ENCODE data around the gene JAZF1. TPM values are rescaled to one million over a fixed set of nuclear protein-coding genes. Genes with fewer than 3 reads are reported as not detected.

JAZF1 gene
- polyA plus RNA-seq, 2 donors, result 1.6 to 3.5 TPM

GRCh38 chr7:28211006-28211405 is 30.4 kb upstream of the JAZF1 start:
- Histone ChIP-seq H3K4me1 (ENCODE audit: control insufficient read depth in 2 of 2, insufficient read depth in 2 of 2, low read length in 1 of 2) (no peaks in the 10 kb centered on the region), H3K27ac (ENCODE audit: low read depth in 2 of 2, low read length in 1 of 2) (no peak overlapping the region), H3K27me3 (ENCODE audit: control insufficient read depth in 1 of 2, insufficient read depth in 2 of 2, low read length in 2 of 2) (no peaks in the 10 kb centered on the region), H3K36me3 (ENCODE audit: control insufficient read depth in 2 of 2, insufficient read depth in 2 of 2, low read length in 1 of 2) (no peaks in the 10 kb centered on the region), H3K9me3 (ENCODE audit: control insufficient read depth in 2 of 2, insufficient read depth in 1 of 2, low read depth in 1 of 2, low read length in 1 of 2) (no peaks in the 10 kb centered on the region), H3K4me3 (ENCODE audit: low read depth in 1 of 2, low read length in 2 of 2) (no peak overlapping the region)
- WGBS, 2 donors, result 75 to 90% methylated on average over 1 of the region's 1 CpG

DNA sequence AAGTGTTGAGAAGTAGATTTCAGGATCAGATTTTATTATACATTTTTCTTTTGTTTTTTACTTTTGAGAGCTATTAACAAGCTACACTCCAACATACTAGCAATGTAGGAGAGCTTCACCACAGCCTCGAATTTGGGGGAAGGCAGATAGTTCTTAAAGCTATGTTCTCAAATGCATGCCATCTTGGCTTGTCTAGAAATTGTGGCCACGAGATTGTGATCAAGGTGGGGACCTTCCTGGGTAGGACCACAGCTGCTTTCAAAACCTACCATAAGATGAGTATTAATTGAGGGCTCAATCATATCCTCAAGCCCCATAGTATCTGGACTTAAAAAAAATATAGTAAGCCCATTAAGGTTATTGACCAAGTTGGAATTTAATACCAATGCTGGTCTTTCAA is 27.9 kb upstream of the JAZF1 start:
- no peaks in the 10 kb centered on the region for H3K36me3 ChIP-seq (ENCODE audit: control insufficient read depth in 2 of 2, insufficient read depth in 2 of 2, low read length in 1 of 2)
- no peaks in the 10 kb centered on the region for H3K9me3 ChIP-seq (ENCODE audit: control insufficient read depth in 2 of 2, insufficient read depth in 1 of 2, low read depth in 1 of 2, low read length in 1 of 2)
- no peak overlapping the region for H3K4me3 ChIP-seq (ENCODE audit: low read depth in 1 of 2, low read length in 2 of 2)
- H3K27ac ChIP-seq (ENCODE audit: low read depth in 2 of 2, low read length in 1 of 2), result no peak overlapping the region
- no peaks in the 10 kb centered on the region for H3K4me1 ChIP-seq (ENCODE audit: control insufficient read depth in 2 of 2, insufficient read depth in 2 of 2, low read length in 1 of 2)
- whole genome bisulfite sequencing, 2 donors, result 77 to 80% methylated on average over 2 of the region's 2 CpGs
- H3K27me3 ChIP-seq (ENCODE audit: control insufficient read depth in 1 of 2, insufficient read depth in 2 of 2, low read length in 2 of 2), result no peaks in the 10 kb centered on the region

DNA sequence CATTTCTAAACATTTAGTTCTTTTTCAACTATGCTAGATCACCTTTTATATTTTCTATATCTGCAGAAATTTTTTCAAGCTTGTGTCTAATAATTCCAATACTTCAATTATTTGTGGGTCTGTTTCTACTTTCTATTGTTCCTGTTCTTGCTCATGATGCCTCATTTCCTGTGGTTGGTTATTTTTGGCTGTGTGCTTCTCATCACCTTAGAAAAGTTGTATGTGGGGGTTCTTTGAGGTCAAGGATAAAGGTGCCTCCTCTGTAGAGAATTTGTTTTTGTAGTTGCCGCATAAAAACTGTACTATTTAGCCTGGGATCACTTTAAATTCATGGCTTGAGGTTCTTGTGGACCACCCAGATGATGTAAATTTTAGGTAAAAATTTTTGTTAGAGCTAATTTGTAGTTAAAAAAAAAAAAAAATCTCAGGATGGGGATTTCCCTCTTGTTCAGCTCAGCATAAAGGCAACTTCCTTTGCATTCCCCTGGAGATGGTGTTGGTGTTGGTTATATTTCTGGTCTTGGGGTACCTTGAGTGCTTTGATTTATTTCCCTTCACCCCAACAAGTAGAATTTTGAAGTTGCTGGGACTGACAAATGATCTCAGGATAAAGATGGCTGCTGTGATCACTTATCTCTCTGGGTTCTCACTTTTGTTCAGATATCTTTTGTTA is 27.0 kb upstream of the JAZF1 start:
- Histone ChIP-seq H3K36me3 (ENCODE audit: control insufficient read depth in 2 of 2, insufficient read depth in 2 of 2, low read length in 1 of 2) (no peaks in the 10 kb centered on the region), H3K9me3 (ENCODE audit: control insufficient read depth in 2 of 2, insufficient read depth in 1 of 2, low read depth in 1 of 2, low read length in 1 of 2) (no peaks in the 10 kb centered on the region), H3K27ac (ENCODE audit: low read depth in 2 of 2, low read length in 1 of 2) (no peak overlapping the region), H3K4me3 (ENCODE audit: low read depth in 1 of 2, low read length in 2 of 2) (no peak overlapping the region), H3K4me1 (ENCODE audit: control insufficient read depth in 2 of 2, insufficient read depth in 2 of 2, low read length in 1 of 2) (no peaks in the 10 kb centered on the region), H3K27me3 (ENCODE audit: control insufficient read depth in 1 of 2, insufficient read depth in 2 of 2, low read length in 2 of 2) (no peaks in the 10 kb centered on the region)
- WGBS, 2 donors, result 79 to 84% methylated on average over 1 of the region's 1 CpG

- Histone ChIP-seq H3K27me3 (ENCODE audit: control insufficient read depth in 1 of 2, insufficient read depth in 2 of 2, low read length in 2 of 2) (no peaks in the 10 kb centered on the region), H3K27ac (ENCODE audit: low read depth in 2 of 2, low read length in 1 of 2) (no peak overlapping the region), H3K9me3 (ENCODE audit: control insufficient read depth in 2 of 2, insufficient read depth in 1 of 2, low read depth in 1 of 2, low read length in 1 of 2) (no peaks in the 10 kb centered on the region), H3K4me1 (ENCODE audit: control insufficient read depth in 2 of 2, insufficient read depth in 2 of 2, low read length in 1 of 2) (no peaks in the 10 kb centered on the region), H3K36me3 (ENCODE audit: control insufficient read depth in 2 of 2, insufficient read depth in 2 of 2, low read length in 1 of 2) (no peaks in the 10 kb centered on the region), H3K4me3 (ENCODE audit: low read depth in 1 of 2, low read length in 2 of 2) (no peak overlapping the region)
- 90 to 96% methylated on average over 3 of the region's 3 CpGs for WGBS, 2 donors
Observed at GRCh38 chr7:28205506-28205905, 24.9 kb upstream of the JAZF1 start.

DNA sequence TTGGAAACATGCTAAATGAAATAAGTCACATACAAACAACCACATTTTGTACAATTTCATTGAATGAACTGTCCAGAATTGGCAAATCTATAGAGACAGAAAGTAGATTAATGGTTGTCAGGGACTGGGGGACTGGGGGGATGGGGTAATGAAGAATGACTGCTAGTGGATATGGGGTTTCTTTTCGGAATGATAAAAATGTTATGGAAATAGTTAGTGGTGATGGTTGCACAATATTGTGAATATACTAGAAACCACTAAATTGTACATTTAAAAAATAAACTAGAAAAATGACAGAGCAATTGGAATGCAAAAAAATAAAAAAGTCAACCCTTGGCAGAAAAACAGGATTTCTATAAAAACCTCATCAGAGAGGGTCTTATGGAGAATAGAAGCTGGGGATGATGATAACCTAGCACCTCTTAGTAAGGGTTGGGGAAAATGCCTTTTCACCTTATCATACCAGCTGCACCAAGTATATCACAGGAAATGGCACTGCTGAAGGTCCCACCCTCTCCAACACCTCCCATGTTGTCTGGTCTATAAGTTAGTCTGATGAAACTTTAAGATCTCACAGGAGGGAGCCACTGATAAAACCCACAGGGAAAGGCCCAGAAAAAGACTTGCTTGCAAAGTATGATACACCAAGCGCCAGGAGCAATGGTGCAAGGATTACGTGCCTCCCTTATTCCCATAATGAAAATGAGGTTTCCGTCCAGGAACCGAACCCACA is 23.1 kb upstream of the JAZF1 start:
- no peaks in the 10 kb centered on the region for H3K36me3 ChIP-seq (ENCODE audit: control insufficient read depth in 2 of 2, insufficient read depth in 2 of 2, low read length in 1 of 2)
- H3K27me3 ChIP-seq (ENCODE audit: control insufficient read depth in 1 of 2, insufficient read depth in 2 of 2, low read length in 2 of 2), result no peaks in the 10 kb centered on the region
- no peak overlapping the region for H3K4me3 ChIP-seq (ENCODE audit: low read depth in 1 of 2, low read length in 2 of 2)
- H3K4me1 ChIP-seq (ENCODE audit: control insufficient read depth in 2 of 2, insufficient read depth in 2 of 2, low read length in 1 of 2), result no peaks in the 10 kb centered on the region
- H3K9me3 ChIP-seq (ENCODE audit: control insufficient read depth in 2 of 2, insufficient read depth in 1 of 2, low read depth in 1 of 2, low read length in 1 of 2), result no peaks in the 10 kb centered on the region
- no peak overlapping the region for H3K27ac ChIP-seq (ENCODE audit: low read depth in 2 of 2, low read length in 1 of 2)
- WGBS, 2 donors, result 93 to 94% methylated on average over 5 of the region's 5 CpGs

DNA sequence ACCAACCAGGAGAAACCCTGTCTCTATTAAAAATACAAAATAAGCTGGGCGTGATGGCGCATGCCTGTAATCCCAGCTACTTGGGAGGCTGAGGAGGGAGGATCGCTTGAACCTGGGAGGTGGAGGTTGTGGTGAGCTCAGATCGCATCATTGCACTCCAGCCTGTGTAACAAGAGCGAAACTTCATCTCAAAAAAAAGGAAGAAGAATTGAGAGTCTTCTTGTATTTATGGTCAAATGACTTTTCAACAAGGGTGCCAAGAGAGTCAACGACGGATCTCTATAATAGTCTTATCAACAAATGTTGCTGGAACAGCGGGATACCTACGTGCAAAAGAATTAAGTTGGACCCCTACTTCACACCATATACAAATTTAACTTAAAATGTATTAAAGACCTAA is 21.6 kb upstream of the JAZF1 start:
- no peaks in the 10 kb centered on the region for H3K27me3 ChIP-seq (ENCODE audit: control insufficient read depth in 1 of 2, insufficient read depth in 2 of 2, low read length in 2 of 2)
- H3K27ac ChIP-seq (ENCODE audit: low read depth in 2 of 2, low read length in 1 of 2), result no peak overlapping the region
- H3K9me3 ChIP-seq (ENCODE audit: control insufficient read depth in 2 of 2, insufficient read depth in 1 of 2, low read depth in 1 of 2, low read length in 1 of 2), result no peaks in the 10 kb centered on the region
- WGBS, 2 donors, result 96 to 97% methylated on average over 9 of the region's 9 CpGs
- no peaks in the 10 kb centered on the region for H3K36me3 ChIP-seq (ENCODE audit: control insufficient read depth in 2 of 2, insufficient read depth in 2 of 2, low read length in 1 of 2)
- no peaks in the 10 kb centered on the region for H3K4me1 ChIP-seq (ENCODE audit: control insufficient read depth in 2 of 2, insufficient read depth in 2 of 2, low read length in 1 of 2)
- no peak overlapping the region for H3K4me3 ChIP-seq (ENCODE audit: low read depth in 1 of 2, low read length in 2 of 2)

- Histone ChIP-seq H3K4me1 (ENCODE audit: control insufficient read depth in 2 of 2, insufficient read depth in 2 of 2, low read length in 1 of 2) (no peaks in the 10 kb centered on the region), H3K27ac (ENCODE audit: low read depth in 2 of 2, low read length in 1 of 2) (no peak overlapping the region), H3K9me3 (ENCODE audit: control insufficient read depth in 2 of 2, insufficient read depth in 1 of 2, low read depth in 1 of 2, low read length in 1 of 2) (no peaks in the 10 kb centered on the region), H3K27me3 (ENCODE audit: control insufficient read depth in 1 of 2, insufficient read depth in 2 of 2, low read length in 2 of 2) (no peaks in the 10 kb centered on the region), H3K4me3 (ENCODE audit: low read depth in 1 of 2, low read length in 2 of 2) (no peak overlapping the region), H3K36me3 (ENCODE audit: control insufficient read depth in 2 of 2, insufficient read depth in 2 of 2, low read length in 1 of 2) (no peaks in the 10 kb centered on the region)
- 35 to 45% methylated on average over 1 of the region's 1 CpG for WGBS, 2 donors
Observed at GRCh38 chr7:28201131-28201530, 20.5 kb upstream of the JAZF1 start.

DNA sequence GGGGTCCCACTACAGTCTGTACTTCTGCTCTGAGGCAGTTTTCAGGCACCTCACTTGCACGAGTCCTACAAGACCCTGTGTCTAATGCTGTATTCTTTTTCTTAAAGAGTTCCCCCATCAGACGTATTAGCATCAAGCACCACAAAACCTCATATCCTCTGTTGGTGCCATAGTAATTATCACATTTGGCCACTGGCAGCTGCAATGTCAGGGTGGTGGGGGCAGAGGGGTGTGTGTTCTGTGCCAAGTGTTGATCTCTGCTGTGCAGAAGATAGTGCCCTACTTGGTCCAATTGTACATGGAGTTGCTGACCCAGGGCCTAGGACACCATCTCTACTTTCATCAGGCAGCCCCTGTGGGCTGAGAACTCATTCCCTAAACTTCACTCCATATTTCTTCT is 20.0 kb upstream of the JAZF1 start:
- Histone ChIP-seq H3K4me3 (ENCODE audit: low read depth in 1 of 2, low read length in 2 of 2) (no peak overlapping the region), H3K9me3 (ENCODE audit: control insufficient read depth in 2 of 2, insufficient read depth in 1 of 2, low read depth in 1 of 2, low read length in 1 of 2) (no peaks in the 10 kb centered on the region), H3K27me3 (ENCODE audit: control insufficient read depth in 1 of 2, insufficient read depth in 2 of 2, low read length in 2 of 2) (no peaks in the 10 kb centered on the region), H3K36me3 (ENCODE audit: control insufficient read depth in 2 of 2, insufficient read depth in 2 of 2, low read length in 1 of 2) (no peaks in the 10 kb centered on the region), H3K4me1 (ENCODE audit: control insufficient read depth in 2 of 2, insufficient read depth in 2 of 2, low read length in 1 of 2) (no peaks in the 10 kb centered on the region), H3K27ac (ENCODE audit: low read depth in 2 of 2, low read length in 1 of 2) (no peak overlapping the region)
- WGBS, 2 donors, result 78 to 81% methylated on average over 2 of the region's 2 CpGs

DNA sequence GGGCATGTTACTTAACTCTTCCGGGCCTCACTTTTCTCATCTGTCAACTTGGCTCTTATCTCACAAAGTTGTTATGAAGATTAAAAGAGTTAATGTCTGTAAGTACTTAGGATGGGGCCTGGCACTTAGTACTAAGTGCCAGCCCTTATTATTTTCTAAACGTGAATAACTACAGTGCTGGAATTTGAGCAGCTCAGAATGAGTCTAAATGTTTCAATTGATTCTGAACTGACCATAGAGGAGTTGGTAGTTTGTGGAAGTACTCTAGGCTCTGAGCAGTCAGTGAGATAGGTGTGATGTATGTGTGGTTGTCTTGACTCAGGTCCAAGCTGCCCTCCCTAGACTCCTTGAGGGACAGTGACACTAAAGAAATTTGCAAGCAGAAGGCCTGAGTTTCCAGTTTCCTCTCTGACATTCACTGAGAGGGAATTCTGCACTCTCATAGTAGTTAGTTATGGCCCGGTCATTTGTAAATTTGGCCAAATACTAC is 18.5 kb upstream of the JAZF1 start:
- no peaks in the 10 kb centered on the region for H3K9me3 ChIP-seq (ENCODE audit: control insufficient read depth in 2 of 2, insufficient read depth in 1 of 2, low read depth in 1 of 2, low read length in 1 of 2)
- WGBS, 2 donors, result 82% methylated on average over 3 of the region's 3 CpGs

More for the DNA sequence above, 18.5 kb upstream of the JAZF1 start:
- Histone ChIP-seq H3K4me1 (ENCODE audit: control insufficient read depth in 2 of 2, insufficient read depth in 2 of 2, low read length in 1 of 2) (no peaks in the 10 kb centered on the region), H3K27ac (ENCODE audit: low read depth in 2 of 2, low read length in 1 of 2) (no peak overlapping the region), H3K4me3 (ENCODE audit: low read depth in 1 of 2, low read length in 2 of 2) (no peak overlapping the region), H3K27me3 (ENCODE audit: control insufficient read depth in 1 of 2, insufficient read depth in 2 of 2, low read length in 2 of 2) (no peaks in the 10 kb centered on the region), H3K36me3 (ENCODE audit: control insufficient read depth in 2 of 2, insufficient read depth in 2 of 2, low read length in 1 of 2) (no peaks in the 10 kb centered on the region)
